Measurements from ENCODE around the gene TAP1. TPM values are rescaled to one million over a fixed set of nuclear protein-coding genes. Genes with fewer than 3 reads are reported as not detected.

TAP1 gene
- total and polyA plus RNA-seq, 2 of the 8 experiments (the other 6 are each of a cell fraction or from before 2014, with no cell fraction given): 16.8 to 22.0 TPM

DNA sequence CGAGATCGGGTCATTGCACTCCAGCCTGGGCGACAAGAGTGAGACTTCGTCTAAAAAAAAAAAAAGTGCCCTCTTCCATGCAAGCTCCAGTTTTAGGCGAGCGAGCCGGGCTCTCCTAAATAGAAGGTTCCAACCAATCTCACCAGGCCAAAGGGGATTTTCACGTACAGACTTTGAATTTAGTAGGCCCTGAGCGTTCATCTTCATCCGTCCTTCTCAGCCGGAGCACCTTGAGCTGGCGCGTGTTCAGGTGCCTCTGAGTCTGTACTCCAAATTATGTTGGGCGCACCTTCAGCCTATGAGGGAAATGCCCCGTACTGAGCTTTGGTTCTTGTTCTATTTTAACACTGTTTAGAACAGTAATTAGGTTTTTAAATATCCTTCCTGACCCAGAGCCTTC lies 14.1 kb downstream of the TAP1 start:
- Histone ChIP-seq H3K36me3 (ENCODE audit: control insufficient read depth in 2 of 4, insufficient read depth in 4 of 4, low read length in 3 of 4) (no peaks in the 10 kb centered on the region; a peak in 2 of 8 replicates), H2BK120ac (replicated peaks; ENCODE audit: low read depth, low read length) (no peak overlapping the region), H3K4me1 (replicated peaks in 1 of 4; ENCODE audit: control insufficient read depth in 3 of 4, insufficient read depth in 4 of 4, low read length in 3 of 4) (peaks cover 0 to 7% (median 4%) of the 10 kb centered on the region in 4 experiments; a peak in 5 of 7 replicates), H3K27ac (ENCODE audit: low read depth, low read length) (no peak overlapping the region), H3K56ac (replicated peaks; ENCODE audit: insufficient read length, low read depth, low read length) (no peak overlapping the region), H3K79me2 (ENCODE audit: control insufficient read depth in 1 of 2, insufficient read depth in 2 of 2, low read length in 2 of 2) (no peaks in the 10 kb centered on the region), H2BK12ac (ENCODE audit: low read depth, low read length) (no peak overlapping the region), H2BK15ac (ENCODE audit: low read length) (no peak overlapping the region), H4K8ac (ENCODE audit: extremely low read depth, insufficient read depth, low read length) (no peak overlapping the region), H3K27me3 (replicated peaks in 1 of 4; ENCODE audit: control insufficient read depth in 3 of 4, extremely low read depth in 1 of 4, insufficient read depth in 3 of 4, low read length in 3 of 4) (peaks cover 0 to 11% (median 10%) of the 10 kb centered on the region in 4 experiments; a peak in 4 of 7 replicates), H3K9ac (replicated peaks in 1 of 4; ENCODE audit: extremely low read depth in 1 of 4, low read depth in 3 of 4, low read length in 3 of 4) (no peak overlapping the region), H3K23me2 (ENCODE audit: low read depth, low read length) (peaks cover 12% of the 10 kb centered on the region), H3K4ac (replicated peaks; ENCODE audit: insufficient read length, low read depth, low read length) (no peak overlapping the region), H2AFZ (ENCODE audit: low read length) (no peak overlapping the region), H3K79me1 (ENCODE audit: low read depth, low read length) (no peaks in the 10 kb centered on the region), H2BK5ac (ENCODE audit: low read depth, low read length) (no peak overlapping the region), H3K4me2 (ENCODE audit: insufficient read depth in 1 of 2, low read depth in 2 of 2, low read length in 2 of 2) (no peak overlapping the region), H3K14ac (ENCODE audit: insufficient read length) (no peak overlapping the region), H3K23ac (ENCODE audit: insufficient read length) (no peak overlapping the region), H3K18ac (ENCODE audit: extremely low read depth, low read length) (no peak overlapping the region), H4K5ac (ENCODE audit: insufficient read length, low read depth, low read length) (no peak overlapping the region), H2AK5ac (ENCODE audit: low read depth, low read length) (no peak overlapping the region), H3K4me3 (ENCODE audit: extremely low read depth in 1 of 4, insufficient read depth in 2 of 4, low read depth in 3 of 4, low read length in 4 of 4) (no peak overlapping the region), H3K9me3 (ENCODE audit: insufficient read depth in 2 of 2, low read depth in 1 of 2, low read length in 1 of 2) (no peaks in the 10 kb centered on the region), H2BK20ac (ENCODE audit: low read length) (no peak overlapping the region), H4K20me1 (replicated peaks in 1 of 2; ENCODE audit: control insufficient read depth in 1 of 2, insufficient read depth in 2 of 2, low read length in 2 of 2) (peaks cover 0 to 1% of the 10 kb centered on the region in 2 experiments), H4K91ac (replicated peaks; ENCODE audit: insufficient read length, low read length) (no peak overlapping the region)
- no peak for DNase-seq (ENCODE audit: low read depth in 1 of 2, low spot score in 2 of 2)
- FAIRE-seq: no peak
- 92% methylated on average over 15 of the region's 15 CpGs; no CpG with 5 or more reads in 1 of the 2 experiments for WGBS, 2 experiments (ENCODE audit: extremely low coverage in 1 of 2, insufficient coverage in 1 of 2, insufficient read length in 1 of 2, insufficient replicate concordance in 2 of 2, low coverage in 1 of 2, low lambda C conversion rate in 2 of 2, missing lambda C conversion rate in 1 of 2)
- ChIA-PET CTCF (ENCODE audit: partially characterized antibody) (interaction anchor here (0.6 to 11.2 kb wide), 25 partner anchors 8 to 1975 kb away, joined by 3 to 402 read pairs (median 5); partner anchors contain the start of genes BRD2, HLA-DMA, HLA-DMB and HLA-DQB2), POLR2A (ENCODE audit: partially characterized antibody) (interaction anchor here (1.3 to 3.0 kb wide), 5 partner anchors 12 to 132 kb away, joined by 4 to 26 read pairs (median 6); partner anchors contain the start of genes PSMB9 and TAP1)
- TF ChIP-seq BRCA1 (IDR thresholded peaks at IDR 0.05; ENCODE audit: low read depth, low read length) (no peak), SIN3A (conservative IDR thresholded peaks at IDR 0.05 in 1 of 2, IDR thresholded peaks at IDR 0.05 in 1 of 2; ENCODE audit: low read depth in 1 of 2, low read length in 2 of 2) (no peak), MAX (IDR thresholded peaks at IDR 0.05) (no peak), SAP30 (IDR thresholded peaks at IDR 0.05; ENCODE audit: insufficient read depth, insufficient replicate concordance, low read length) (no peak), RNF2 (IDR thresholded peaks at IDR 0.05; ENCODE audit: borderline replicate concordance, low read depth, low read length, missing control alignments, poor library complexity, severe bottlenecking) (no peak), ZNF274 (IDR thresholded peaks at IDR 0.05; ENCODE audit: borderline replicate concordance, extremely low read depth, low read length) (no peak), GTF2F1 (IDR thresholded peaks at IDR 0.05; ENCODE audit: borderline replicate concordance, low read depth, low read length) (no peak), SIX5 (IDR thresholded peaks at IDR 0.05; ENCODE audit: low read depth, low read length) (no peak), KDM1A (IDR thresholded peaks at IDR 0.05; ENCODE audit: borderline replicate concordance, low read length) (no peak)
- TF ChIP-seq, protein P1, sequence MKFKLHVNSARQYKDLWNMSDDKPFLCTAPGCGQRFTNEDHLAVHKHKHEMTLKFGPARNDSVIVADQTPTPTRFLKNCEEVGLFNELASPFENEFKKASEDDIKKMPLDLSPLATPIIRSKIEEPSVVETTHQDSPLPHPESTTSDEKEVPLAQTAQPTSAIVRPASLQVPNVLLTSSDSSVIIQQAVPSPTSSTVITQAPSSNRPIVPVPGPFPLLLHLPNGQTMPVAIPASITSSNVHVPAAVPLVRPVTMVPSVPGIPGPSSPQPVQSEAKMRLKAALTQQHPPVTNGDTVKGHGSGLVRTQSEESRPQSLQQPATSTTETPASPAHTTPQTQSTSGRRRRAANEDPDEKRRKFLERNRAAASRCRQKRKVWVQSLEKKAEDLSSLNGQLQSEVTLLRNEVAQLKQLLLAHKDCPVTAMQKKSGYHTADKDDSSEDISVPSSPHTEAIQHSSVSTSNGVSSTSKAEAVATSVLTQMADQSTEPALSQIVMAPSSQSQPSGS (IDR thresholded peaks at IDR 0.05; ENCODE audit: low read length): no peak

Data from H1 (cell line).